Endothelial cell of umbilical vein (primary cell): ENCODE results near the gene CDC42. TPM values are rescaled to one million over a fixed set of nuclear protein-coding genes. Genes with fewer than 3 reads are reported as not detected.

Source experiments
- BruUV-seq: library from RNA; stranded (reverse); fragments of 400-500 nt; replicated peaks from 2 replicates; lab custom pipeline; 2021; lab: Mats Ljungman, UMichigan
- CTCF ChIA-PET: fragments of 300-600, 350-600 bp; sonication (Branson Sonifier 250); formaldehyde crosslinking; loops from one replicate; lab custom pipeline; 2021; ENCODE audit warnings: antibody characterized with exemption, inconsistent platforms; lab: Charles Lee
- POLR2A ChIA-PET: fragments of 300-600, 350-600 bp; sonication (Branson Sonifier 250); formaldehyde crosslinking; loops from one replicate; lab custom pipeline; 2021; ENCODE audit warnings: antibody characterized with exemption, inconsistent platforms; lab: Charles Lee
- DNase-seq: peaks from one replicate; pipeline ENCODE4 v3.0.0-alpha.2; 2011; ENCODE audit warnings: low read depth, low spot score
- FAIRE-seq: peaks from 2 replicates; lab custom pipeline; 2011; peaks lifted over from hg19 to GRCh38; lab: Jason Lieb, UNC
- H2AFZ ChIP-seq: 2 replicates; pipeline ENCODE4 v1.6.0; 2012; ENCODE audit warnings: low read depth, low read length, control low read depth, inconsistent platforms
- H3K27ac ChIP-seq: 2 replicates; pipeline ENCODE4 v1.5.1; 2011; ENCODE audit warnings: low read depth, mild to moderate bottlenecking, control low read depth, low read length, moderate library complexity; ENCODE audit not compliant: insufficient read depth
- H3K27me3 ChIP-seq, 2 experiments: 2 replicates each; pipeline versions ENCODE4 v1.6.0 to v1.6.1; 2011; ENCODE audit warnings: low read length in 2 of 2, mixed read lengths in 1 of 2; ENCODE audit not compliant: control insufficient read depth in 2 of 2, insufficient read depth in 2 of 2
- H3K36me3 ChIP-seq, 2 experiments: 2 replicates in 1 of 2; 3 replicates in 1 of 2; pipeline ENCODE4 v1.5.1; 2011; ENCODE audit warnings: low read length in 2 of 2, mild to moderate bottlenecking in 1 of 2, moderate library complexity in 1 of 2; ENCODE audit not compliant: control insufficient read depth in 2 of 2, insufficient read depth in 2 of 2; ENCODE audit errors: extremely low read depth in 1 of 2
- H3K4me1 ChIP-seq: 3 replicates; pipeline ENCODE4 v1.5.1; 2011; ENCODE audit warnings: mild to moderate bottlenecking, low read length; ENCODE audit not compliant: control insufficient read depth, insufficient read depth; ENCODE audit errors: extremely low read depth
- H3K4me2 ChIP-seq: 2 replicates; pipeline ENCODE4 v1.6.1; 2011; ENCODE audit warnings: low read length, control low read depth, mixed read lengths; ENCODE audit not compliant: insufficient read depth
- H3K4me3 ChIP-seq, 3 experiments: fragments of 200-600 bp in 1 of 3; sonication (generic), shearing (Covaris generic) in 1 of 3; replicated peaks in 1 of 3; 2 replicates each; pipeline ENCODE4 v1.5.1; 2011 to 2016; ENCODE audit warnings: control low read depth in 3 of 3, low read length in 3 of 3, mild to moderate bottlenecking in 2 of 3, inconsistent platforms in 1 of 3, low read depth in 1 of 3, moderate library complexity in 1 of 3; ENCODE audit not compliant: insufficient read depth in 1 of 3
- H3K79me2 ChIP-seq: 2 replicates; pipeline ENCODE4 v1.6.0; 2012; ENCODE audit warnings: low read length, inconsistent platforms; ENCODE audit not compliant: control insufficient read depth, insufficient read depth
- H3K9ac ChIP-seq: replicated peaks from 2 replicates; pipeline ENCODE3; 2011; ENCODE audit warnings: low read length, control low read depth; ENCODE audit not compliant: insufficient read depth; ENCODE audit errors: extremely low read depth
- H3K9me1 ChIP-seq: replicated peaks from 3 replicates; pipeline ENCODE4 v1.6.0; 2011; ENCODE audit warnings: mild to moderate bottlenecking, low read length; ENCODE audit not compliant: control insufficient read depth, insufficient read depth; ENCODE audit errors: extremely low read depth
- H3K9me3 ChIP-seq: replicated peaks from 2 replicates; pipeline ENCODE4 v1.5.1; 2012; ENCODE audit warnings: low read length, inconsistent platforms; ENCODE audit not compliant: control insufficient read depth, insufficient read depth
- H4K20me1 ChIP-seq: replicated peaks from 2 replicates; pipeline ENCODE3; 2011; ENCODE audit warnings: mild to moderate bottlenecking, low read length; ENCODE audit not compliant: control insufficient read depth, insufficient read depth; ENCODE audit errors: extremely low read depth
- CTCF ChIP-seq, 2 donors: IDR thresholded peaks; 1 replicate in 1 of 2; 2 replicates in 1 of 2; pipeline ENCODE4 v1.5.1; 2011; ENCODE audit warnings: low read length in 2 of 2, mild to moderate bottlenecking in 2 of 2, moderate library complexity in 2 of 2, control low read depth in 1 of 2, inconsistent platforms in 1 of 2, low read depth in 1 of 2; ENCODE audit not compliant: insufficient read depth in 1 of 2; ENCODE audit errors: extremely low read depth in 1 of 2
- EZH2 ChIP-seq: IDR thresholded peaks from 2 replicates; pipeline ENCODE4 v1.6.1; 2012; ENCODE audit warnings: borderline replicate concordance, low read depth, mild to moderate bottlenecking, moderate library complexity, low read length, inconsistent platforms; ENCODE audit not compliant: severe bottlenecking
- FOS ChIP-seq: IDR thresholded peaks from 2 replicates; pipeline ENCODE4 v1.6.1; 2011; ENCODE audit warnings: mild to moderate bottlenecking, low read length, moderate library complexity, borderline replicate concordance; ENCODE audit not compliant: insufficient read depth
- GATA2 ChIP-seq: IDR thresholded peaks from 2 replicates; pipeline ENCODE4 v1.7.0; 2011; ENCODE audit warnings: low read depth, mild to moderate bottlenecking, moderate library complexity, mixed read lengths, low read length; ENCODE audit not compliant: insufficient read length, insufficient read depth
- JUN ChIP-seq: IDR thresholded peaks from 2 replicates; pipeline ENCODE4 v1.6.1; 2011; ENCODE audit warnings: borderline replicate concordance, low read depth; ENCODE audit not compliant: insufficient read length, insufficient read depth
- MAX ChIP-seq: IDR thresholded peaks from 2 replicates; pipeline ENCODE4 v1.6.1; 2011; ENCODE audit not compliant: insufficient read depth, insufficient read length
- MYC ChIP-seq: IDR thresholded peaks from one replicate; pipeline ENCODE4 v1.6.1; 2011; ENCODE audit warnings: mild to moderate bottlenecking, low read depth, low read length
- POLR2A ChIP-seq: IDR thresholded peaks from 2 replicates; pipeline ENCODE4 v1.6.1; 2012; ENCODE audit warnings: low read depth, mild to moderate bottlenecking, control low read depth, low read length
- POLR2AphosphoS5 ChIP-seq: IDR thresholded peaks from 2 replicates; pipeline ENCODE4 v1.6.1; 2012; ENCODE audit warnings: low read depth, mild to moderate bottlenecking, control low read depth, low read length, moderate library complexity; ENCODE audit not compliant: insufficient read depth
- dilution Hi-C: fragments of 300-500 bp; cut with MboI; formaldehyde crosslinking; loops from one replicate; pipeline ENCODE4 v1.15.0; 2019; ENCODE audit warnings: low sequenced_read_pairs; ENCODE audit not compliant: extremely low pct_ligation_motif_present
- intact Hi-C: fragments of 100-400 bp; cut with micrococcal nuclease; formaldehyde crosslinking; loops from one replicate; pipeline ENCODE4 v1.10.0; 2022
- polyA plus RNA-seq, 4 experiments: library from polyadenylated mRNA; depleted of rRNA in 3 of 4; stranded (reverse) in 3 of 4; unstranded in 1 of 4; fragments of >200 nt; gene quantifications; 2 replicates each; pipeline versions ENCODE4 v1.2.1 to v1.2.3, GENCODE V29; 2011 to 2012; ENCODE audit warnings: missing spikeins in 1 of 4
- total RNA-seq: library from RNA; stranded (reverse); gene quantifications from 2 replicates; pipeline ENCODE4 v1.2.3, GENCODE V29; 2021

The CDC42 gene
- total and polyA plus RNA-seq, 2 donors (not counting 3 experiments of a cell fraction or from before 2014, with no cell fraction given): 199 to 381 TPM

GRCh38 chr1:22118291-22118992 is 65.9 kb downstream of the CDC42 start:
- no peak overlapping the region for H3K9ac ChIP-seq
- H3K4me1 ChIP-seq: peaks cover 23% of the 10 kb centered on the region
- no peaks in the 10 kb centered on the region for H3K9me3 ChIP-seq
- dilution Hi-C loops: no loop called here
- no peak for FAIRE-seq
- no peak overlapping the region for H3K27ac ChIP-seq
- H2AFZ ChIP-seq: no peak overlapping the region
- no peaks in the 10 kb centered on the region for H3K27me3 ChIP-seq
- CTCF ChIA-PET: interaction anchor here (1.2 to 1.5 kb wide), 3 partner anchors 13 to 14 kb away, joined by 4 to 6 read pairs (median 6); no protein-coding TSS in a partner anchor
- no peak overlapping the region for H3K4me3 ChIP-seq
- POLR2A ChIA-PET: no interaction called here
- intact Hi-C loops: no loop called here
- H3K9me1 ChIP-seq: no peaks in the 10 kb centered on the region
- H3K36me3 ChIP-seq: peaks cover 0 to 17% of the 10 kb centered on the region in 2 experiments
- no peak overlapping the region for H3K4me2 ChIP-seq
- TF ChIP-seq CTCF (IDR thresholded peaks at IDR 0.05; ENCODE audit: extremely low read depth in 1 of 2, insufficient read depth in 1 of 2, low read depth in 1 of 2, low read length in 2 of 2) (no peak), MYC (no peak), FOS (no peak), JUN (no peak), EZH2 (no peak), POLR2A (no peak), MAX (no peak), POLR2AphosphoS5 (no peak), GATA2 (no peak)
- DNase-seq: no peak
- H4K20me1 ChIP-seq: peaks cover 6% of the 10 kb centered on the region
- BruUV-seq: no TSS peak
- peaks cover 8% of the 10 kb centered on the region for H3K79me2 ChIP-seq
